GM23338 (cell line): ENCODE results near the gene PPP2R2D. TPM values are rescaled to one million over a fixed set of nuclear protein-coding genes. Genes with fewer than 3 reads are reported as not detected.

ENCODE experiments used
- ATAC-seq: fragments of 200-7000 bp; cut with Tn5 transposase; 3 replicates; pipeline ENCODE4 v1.9.1; 2020
- DNase-seq: peaks from one replicate; pipeline ENCODE4 v3.0.0-alpha.2; 2015; ENCODE audit warnings: low spot score
- H2AFZ ChIP-seq: fragments of 200-600 bp; sonication (generic); 2 replicates; pipeline ENCODE4 v1.8.0; 2016; ENCODE audit warnings: antibody characterized with exemption, mild to moderate bottlenecking, moderate library complexity
- H3F3A ChIP-seq: fragments of 200-600 bp; sonication (generic); replicated peaks from 2 replicates; pipeline ENCODE4 v1.8.0; 2017; ENCODE audit warnings: antibody characterized with exemption, mixed run types, low read depth
- H3K27ac ChIP-seq: fragments of 200-600 bp; sonication (generic); 2 replicates; pipeline ENCODE4 v1.6.1; 2016; ENCODE audit warnings: low read depth
- H3K27me3 ChIP-seq: fragments of 200-600 bp; sonication (generic); 2 replicates; pipeline ENCODE4 v1.8.0; 2016; ENCODE audit warnings: mild to moderate bottlenecking, mixed run types, moderate library complexity; ENCODE audit not compliant: insufficient read depth
- H3K36me3 ChIP-seq: fragments of 200-600 bp; sonication (generic); 2 replicates; pipeline ENCODE4 v1.8.0; 2016; ENCODE audit warnings: mild to moderate bottlenecking; ENCODE audit not compliant: insufficient read depth
- H3K4me1 ChIP-seq: fragments of 200-600 bp; sonication (generic); 2 replicates; pipeline ENCODE4 v1.8.0; 2016; ENCODE audit warnings: mild to moderate bottlenecking, moderate library complexity; ENCODE audit not compliant: insufficient read depth
- H3K4me2 ChIP-seq: fragments of 200-600 bp; sonication (generic); 2 replicates; pipeline ENCODE4 v1.7.1; 2017; ENCODE audit warnings: mixed run types
- H3K4me3 ChIP-seq: fragments of 200-600 bp; sonication (generic); 2 replicates; pipeline ENCODE4 v1.6.1; 2016; ENCODE audit warnings: mixed run types
- H3K79me2 ChIP-seq: fragments of 200-600 bp; sonication (generic); replicated peaks from 2 replicates; pipeline ENCODE4 v1.8.0; 2017; ENCODE audit warnings: mild to moderate bottlenecking; ENCODE audit not compliant: insufficient read depth
- H3K9me2 ChIP-seq: fragments of 200-600 bp; sonication (generic); 2 replicates; pipeline ENCODE4 v1.8.0; 2017; ENCODE audit not compliant: insufficient read depth
- H4K20me1 ChIP-seq: fragments of 200-600 bp; sonication (generic); replicated peaks from 2 replicates; pipeline ENCODE4 v1.8.0; 2017; ENCODE audit warnings: mild to moderate bottlenecking; ENCODE audit not compliant: insufficient read depth
- H3K27ac Mint-ChIP-seq: 2 replicates; pipeline ENCODE4 v1.8.0; 2020; ENCODE audit warnings: inconsistent platforms, mild to moderate bottlenecking, moderate library complexity, mixed read lengths
- H3K27me3 Mint-ChIP-seq: 3 replicates; pipeline ENCODE4 v1.8.0; 2022; ENCODE audit warnings: low read depth, mild to moderate bottlenecking, moderate library complexity, mixed read lengths, inconsistent platforms; ENCODE audit not compliant: insufficient read depth, poor library complexity
- H3K36me3 Mint-ChIP-seq: 3 replicates; pipeline ENCODE4 v1.8.0; 2021; ENCODE audit warnings: low read depth, mild to moderate bottlenecking, inconsistent platforms, moderate library complexity, mixed read lengths
- H3K4me1 Mint-ChIP-seq: 3 replicates; pipeline ENCODE4 v1.8.0; 2020; ENCODE audit warnings: mild to moderate bottlenecking, inconsistent platforms, mixed read lengths
- H3K4me3 Mint-ChIP-seq: 3 replicates; pipeline ENCODE4 v1.8.0; 2021; ENCODE audit warnings: moderate library complexity, mild to moderate bottlenecking, inconsistent platforms, mixed read lengths
- H3K9me3 Mint-ChIP-seq: 3 replicates; pipeline ENCODE4 v1.8.0; 2020; ENCODE audit warnings: moderate library complexity, mild to moderate bottlenecking, inconsistent platforms, mixed read lengths
- CREB1 ChIP-seq: fragments of 250-450 bp; sonication (Bioruptor Pico); IDR thresholded peaks from 2 replicates; pipeline ENCODE4 v1.5.0; 2020; ENCODE audit warnings: low read depth, mild to moderate bottlenecking, moderate library complexity
- EZH2 ChIP-seq: fragments of 200-600 bp; sonication (generic); IDR thresholded peaks from one replicate; pipeline ENCODE4 v1.8.0; 2017; ENCODE audit warnings: antibody characterized with exemption, mild to moderate bottlenecking, low read depth; ENCODE audit not compliant: unreplicated experiment
- EZH2phosphoT487 ChIP-seq: fragments of 200-600 bp; sonication (generic); IDR thresholded peaks from one replicate; pipeline ENCODE4 v1.8.1; 2018; ENCODE audit warnings: antibody characterized with exemption; ENCODE audit not compliant: unreplicated experiment
- JUNB ChIP-seq: IDR thresholded peaks from one replicate; pipeline ENCODE4 v1.6.1; 2016; ENCODE audit warnings: antibody characterized with exemption; ENCODE audit not compliant: unreplicated experiment
- NANOG ChIP-seq: IDR thresholded peaks from 2 replicates; pipeline ENCODE4 v1.6.1; 2016; ENCODE audit warnings: antibody characterized with exemption, borderline replicate concordance
- POLR2AphosphoS5 ChIP-seq: IDR thresholded peaks from 2 replicates; pipeline ENCODE4 v1.6.1; 2016; ENCODE audit warnings: antibody characterized with exemption, low read depth
- STAT1 ChIP-seq: IDR thresholded peaks from one replicate; pipeline ENCODE4 v1.6.1; 2016; ENCODE audit warnings: antibody characterized with exemption; ENCODE audit not compliant: unreplicated experiment
- ZNF114 ChIP-seq: fragments of 250-450 bp; sonication (Bioruptor Pico); IDR thresholded peaks from 2 replicates; pipeline ENCODE4 v1.5.0; 2020; ENCODE audit warnings: mild to moderate bottlenecking, moderate library complexity
- ZNF331 ChIP-seq: fragments of 250-450 bp; sonication (Bioruptor Pico); IDR thresholded peaks from 2 replicates; pipeline ENCODE4 v1.5.0; 2020; ENCODE audit warnings: low read depth, mild to moderate bottlenecking, moderate library complexity
- polyA plus RNA-seq: library from polyadenylated mRNA; unstranded; fragments of >200 nt; fragmentation: Nextera tagmentation; extraction: Ambion mirVana; gene quantifications from 2 replicates; pipeline ENCODE4 v1.2.1, GENCODE V29; 2016
- total RNA-seq: library from RNA; depleted of rRNA; stranded (reverse); fragments of >200 nt; shearing (Covaris generic); gene quantifications from 2 replicates; pipeline ENCODE4 v1.2.3, GENCODE V29; 2014
- TF ChIP-seq, protein P1 (sequence below), 2 experiments: fragments of 200-600 bp in 1 of 2; sonication (generic) in 1 of 2; conservative IDR thresholded peaks; 2 replicates each; pipeline versions ENCODE4 v1.5.1 to v1.6.1; 2016 to 2017; ENCODE audit warnings: antibody characterized with exemption in 2 of 2, low read depth in 2 of 2, mild to moderate bottlenecking in 2 of 2, moderate library complexity in 1 of 2
- TF ChIP-seq, protein P2 (sequence below): fragments of 250-450 bp; sonication (Bioruptor Pico); IDR thresholded peaks from 2 replicates; pipeline ENCODE4 v1.5.0; 2020; ENCODE audit warnings: mild to moderate bottlenecking, moderate library complexity

Gene PPP2R2D
- total and polyA plus RNA-seq, 2 experiments from 2014 or later: 28.8 to 33.7 TPM

DNA sequence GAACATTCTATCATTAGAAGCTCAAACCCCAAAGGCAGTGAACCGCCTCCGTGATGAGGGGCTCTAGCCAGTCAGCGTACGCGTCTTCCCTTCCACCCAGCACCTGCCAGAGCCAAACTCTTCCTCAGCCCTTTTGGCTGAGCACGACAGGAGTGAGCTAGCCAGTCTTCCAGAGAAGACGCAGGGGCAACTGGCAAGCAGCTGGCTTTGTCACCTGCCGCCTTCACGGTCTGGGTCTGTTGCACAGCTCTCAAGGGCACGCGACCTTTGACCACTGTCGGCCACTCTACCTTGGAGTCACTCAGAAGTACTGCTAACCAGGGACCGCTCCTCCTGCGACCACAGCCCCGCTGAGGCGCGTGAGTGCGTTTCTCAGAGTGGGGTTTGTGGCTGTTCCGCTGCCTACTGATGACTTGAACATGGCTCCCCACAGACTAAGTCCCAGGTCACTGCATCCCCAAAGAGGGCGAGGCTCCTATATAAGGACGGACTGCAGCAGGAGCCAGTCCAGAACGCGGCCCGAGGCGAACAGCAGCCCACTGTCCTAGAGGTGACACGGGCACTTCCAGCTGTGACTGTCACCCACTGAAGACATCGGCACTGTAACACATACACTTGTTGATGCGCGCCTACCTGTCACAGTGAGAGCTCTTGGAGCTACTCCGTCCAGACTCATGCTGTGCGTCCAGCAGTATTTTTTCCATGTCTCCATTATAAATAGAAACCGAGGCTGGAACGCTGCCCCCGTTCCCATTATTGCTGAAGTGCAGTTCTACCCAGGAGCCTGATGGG, 72.5 kb downstream of the PPP2R2D start (continued):
- TF ChIP-seq, protein P1, sequence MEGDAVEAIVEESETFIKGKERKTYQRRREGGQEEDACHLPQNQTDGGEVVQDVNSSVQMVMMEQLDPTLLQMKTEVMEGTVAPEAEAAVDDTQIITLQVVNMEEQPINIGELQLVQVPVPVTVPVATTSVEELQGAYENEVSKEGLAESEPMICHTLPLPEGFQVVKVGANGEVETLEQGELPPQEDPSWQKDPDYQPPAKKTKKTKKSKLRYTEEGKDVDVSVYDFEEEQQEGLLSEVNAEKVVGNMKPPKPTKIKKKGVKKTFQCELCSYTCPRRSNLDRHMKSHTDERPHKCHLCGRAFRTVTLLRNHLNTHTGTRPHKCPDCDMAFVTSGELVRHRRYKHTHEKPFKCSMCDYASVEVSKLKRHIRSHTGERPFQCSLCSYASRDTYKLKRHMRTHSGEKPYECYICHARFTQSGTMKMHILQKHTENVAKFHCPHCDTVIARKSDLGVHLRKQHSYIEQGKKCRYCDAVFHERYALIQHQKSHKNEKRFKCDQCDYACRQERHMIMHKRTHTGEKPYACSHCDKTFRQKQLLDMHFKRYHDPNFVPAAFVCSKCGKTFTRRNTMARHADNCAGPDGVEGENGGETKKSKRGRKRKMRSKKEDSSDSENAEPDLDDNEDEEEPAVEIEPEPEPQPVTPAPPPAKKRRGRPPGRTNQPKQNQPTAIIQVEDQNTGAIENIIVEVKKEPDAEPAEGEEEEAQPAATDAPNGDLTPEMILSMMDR (conservative IDR thresholded peaks at IDR 0.05; ENCODE audit: low read depth in 2 of 2): no peak
- TF ChIP-seq ZNF114 (CRISPR knock-in tag): no peak
- no peak for TF ChIP-seq EZH2
- no peak for TF ChIP-seq STAT1
- no peak for TF ChIP-seq POLR2AphosphoS5
- no peak for TF ChIP-seq NANOG
- TF ChIP-seq JUNB: no peak
- TF ChIP-seq EZH2phosphoT487: no peak

DNA sequence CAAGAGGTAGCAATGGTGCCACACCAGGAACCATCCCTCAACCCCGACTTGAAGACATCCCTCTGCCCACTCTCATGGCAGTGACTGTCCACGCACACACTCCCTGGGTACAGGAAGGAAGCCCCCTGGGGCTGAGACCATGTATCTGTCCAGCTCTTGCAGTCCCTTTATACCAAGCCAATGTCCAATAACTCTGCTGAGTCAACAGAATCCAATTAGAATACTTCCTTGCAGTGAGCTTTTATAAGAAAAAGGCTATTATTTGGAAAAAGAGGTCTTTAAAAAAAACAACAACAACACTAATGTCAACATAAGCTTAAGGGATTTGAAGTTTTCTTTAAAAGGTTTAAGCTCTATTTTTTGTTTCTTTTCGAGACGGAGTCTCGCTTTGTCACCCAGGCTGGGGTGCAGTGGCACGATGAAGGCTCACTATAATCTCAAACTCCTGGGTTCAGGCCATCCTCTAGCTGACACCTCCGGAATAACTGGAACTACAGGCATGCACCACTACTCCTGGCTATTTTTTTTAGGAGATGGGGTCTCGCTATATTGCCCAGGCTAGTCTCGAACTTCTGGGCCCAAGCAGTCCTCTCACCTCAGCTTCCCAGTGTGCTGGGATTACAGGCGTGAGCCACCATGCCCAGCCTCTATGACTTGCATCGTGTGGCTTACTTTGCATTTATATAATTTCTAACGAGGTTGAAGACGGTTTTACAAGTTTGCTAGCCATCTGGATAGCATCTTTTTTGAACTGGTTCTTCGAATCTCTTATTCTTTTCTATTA, 73.4 kb downstream of the PPP2R2D start:
- no peak overlapping the region for H2AFZ ChIP-seq
- H3K9me2 ChIP-seq: no peaks in the 10 kb centered on the region
- ATAC-seq: no peak
- Mint-ChIP-seq H3K4me1 (peaks cover 24% of the 10 kb centered on the region), H3K27ac (no peak overlapping the region), H3K9me3 (no peaks in the 10 kb centered on the region; the same call in 2 of the 3 replicates), H3K36me3 (peaks cover 36% of the 10 kb centered on the region), H3K4me3 (no peak overlapping the region), H3K27me3 (peaks cover 10% of the 10 kb centered on the region)
- H3K79me2 ChIP-seq: peaks cover 43% of the 10 kb centered on the region
- no peak overlapping the region for H3K27ac ChIP-seq
- no peak for DNase-seq
- no peaks in the 10 kb centered on the region for H3K36me3 ChIP-seq
- peaks cover 22% of the 10 kb centered on the region for H4K20me1 ChIP-seq
- peaks cover 19% of the 10 kb centered on the region for H3K4me1 ChIP-seq
- H3K4me2 ChIP-seq: no peak overlapping the region
- no peak overlapping the region for H3K4me3 ChIP-seq
- no peaks in the 10 kb centered on the region; the same call in 1 of the 2 replicates for H3F3A ChIP-seq
- peaks cover 3% of the 10 kb centered on the region; the same call in 1 of the 2 replicates for H3K27me3 ChIP-seq
- TF ChIP-seq, protein P1 (conservative IDR thresholded peaks at IDR 0.05; ENCODE audit: low read depth in 2 of 2): no peak
- TF ChIP-seq ZNF114 (CRISPR knock-in tag) (no peak), CREB1 (CRISPR knock-in tag) (no peak), STAT1 (no peak), ZNF331 (CRISPR knock-in tag) (no peak), EZH2 (no peak), JUNB (no peak), EZH2phosphoT487 (no peak), POLR2AphosphoS5 (no peak)
- TF ChIP-seq, protein P2, sequence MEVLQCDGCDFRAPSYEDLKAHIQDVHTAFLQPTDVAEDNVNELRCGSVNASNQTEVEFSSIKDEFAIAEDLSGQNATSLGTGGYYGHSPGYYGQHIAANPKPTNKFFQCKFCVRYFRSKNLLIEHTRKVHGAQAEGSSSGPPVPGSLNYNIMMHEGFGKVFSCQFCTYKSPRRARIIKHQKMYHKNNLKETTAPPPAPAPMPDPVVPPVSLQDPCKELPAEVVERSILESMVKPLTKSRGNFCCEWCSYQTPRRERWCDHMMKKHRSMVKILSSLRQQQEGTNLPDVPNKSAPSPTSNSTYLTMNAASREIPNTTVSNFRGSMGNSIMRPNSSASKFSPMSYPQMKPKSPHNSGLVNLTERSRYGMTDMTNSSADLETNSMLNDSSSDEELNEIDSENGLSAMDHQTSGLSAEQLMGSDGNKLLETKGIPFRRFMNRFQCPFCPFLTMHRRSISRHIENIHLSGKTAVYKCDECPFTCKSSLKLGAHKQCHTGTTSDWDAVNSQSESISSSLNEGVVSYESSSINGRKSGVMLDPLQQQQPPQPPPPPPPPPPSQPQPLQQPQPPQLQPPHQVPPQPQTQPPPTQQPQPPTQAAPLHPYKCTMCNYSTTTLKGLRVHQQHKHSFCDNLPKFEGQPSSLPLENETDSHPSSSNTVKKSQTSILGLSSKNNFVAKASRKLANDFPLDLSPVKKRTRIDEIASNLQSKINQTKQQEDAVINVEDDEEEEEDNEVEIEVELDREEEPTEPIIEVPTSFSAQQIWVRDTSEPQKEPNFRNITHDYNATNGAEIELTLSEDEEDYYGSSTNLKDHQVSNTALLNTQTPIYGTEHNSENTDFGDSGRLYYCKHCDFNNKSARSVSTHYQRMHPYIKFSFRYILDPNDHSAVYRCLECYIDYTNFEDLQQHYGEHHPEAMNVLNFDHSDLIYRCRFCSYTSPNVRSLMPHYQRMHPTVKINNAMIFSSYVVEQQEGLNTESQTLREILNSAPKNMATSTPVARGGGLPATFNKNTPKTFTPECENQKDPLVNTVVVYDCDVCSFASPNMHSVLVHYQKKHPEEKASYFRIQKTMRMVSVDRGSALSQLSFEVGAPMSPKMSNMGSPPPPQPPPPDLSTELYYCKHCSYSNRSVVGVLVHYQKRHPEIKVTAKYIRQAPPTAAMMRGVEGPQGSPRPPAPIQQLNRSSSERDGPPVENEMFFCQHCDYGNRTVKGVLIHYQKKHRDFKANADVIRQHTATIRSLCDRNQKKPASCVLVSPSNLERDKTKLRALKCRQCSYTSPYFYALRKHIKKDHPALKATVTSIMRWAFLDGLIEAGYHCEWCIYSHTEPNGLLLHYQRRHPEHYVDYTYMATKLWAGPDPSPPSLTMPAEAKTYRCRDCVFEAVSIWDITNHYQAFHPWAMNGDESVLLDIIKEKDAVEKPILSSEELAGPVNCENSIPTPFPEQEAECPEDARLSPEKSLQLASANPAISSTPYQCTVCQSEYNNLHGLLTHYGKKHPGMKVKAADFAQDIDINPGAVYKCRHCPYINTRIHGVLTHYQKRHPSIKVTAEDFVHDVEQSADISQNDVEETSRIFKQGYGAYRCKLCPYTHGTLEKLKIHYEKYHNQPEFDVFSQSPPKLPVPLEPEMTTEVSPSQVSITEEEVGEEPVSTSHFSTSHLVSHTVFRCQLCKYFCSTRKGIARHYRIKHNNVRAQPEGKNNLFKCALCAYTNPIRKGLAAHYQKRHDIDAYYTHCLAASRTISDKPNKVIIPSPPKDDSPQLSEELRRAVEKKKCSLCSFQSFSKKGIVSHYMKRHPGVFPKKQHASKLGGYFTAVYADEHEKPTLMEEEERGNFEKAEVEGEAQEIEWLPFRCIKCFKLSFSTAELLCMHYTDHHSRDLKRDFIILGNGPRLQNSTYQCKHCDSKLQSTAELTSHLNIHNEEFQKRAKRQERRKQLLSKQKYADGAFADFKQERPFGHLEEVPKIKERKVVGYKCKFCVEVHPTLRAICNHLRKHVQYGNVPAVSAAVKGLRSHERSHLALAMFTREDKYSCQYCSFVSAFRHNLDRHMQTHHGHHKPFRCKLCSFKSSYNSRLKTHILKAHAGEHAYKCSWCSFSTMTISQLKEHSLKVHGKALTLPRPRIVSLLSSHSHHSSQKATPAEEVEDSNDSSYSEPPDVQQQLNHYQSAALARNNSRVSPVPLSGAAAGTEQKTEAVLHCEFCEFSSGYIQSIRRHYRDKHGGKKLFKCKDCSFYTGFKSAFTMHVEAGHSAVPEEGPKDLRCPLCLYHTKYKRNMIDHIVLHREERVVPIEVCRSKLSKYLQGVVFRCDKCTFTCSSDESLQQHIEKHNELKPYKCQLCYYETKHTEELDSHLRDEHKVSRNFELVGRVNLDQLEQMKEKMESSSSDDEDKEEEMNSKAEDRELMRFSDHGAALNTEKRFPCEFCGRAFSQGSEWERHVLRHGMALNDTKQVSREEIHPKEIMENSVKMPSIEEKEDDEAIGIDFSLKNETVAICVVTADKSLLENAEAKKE (CRISPR knock-in tag): no peak
